ENCODE measurements around the gene WIZ. TPM values are rescaled to one million over a fixed set of nuclear protein-coding genes. Genes with fewer than 3 reads are reported as not detected.

WIZ gene
- total and polyA plus RNA-seq, 11 donors: 19.0 to 52.4 (median 25.7) TPM

DNA sequence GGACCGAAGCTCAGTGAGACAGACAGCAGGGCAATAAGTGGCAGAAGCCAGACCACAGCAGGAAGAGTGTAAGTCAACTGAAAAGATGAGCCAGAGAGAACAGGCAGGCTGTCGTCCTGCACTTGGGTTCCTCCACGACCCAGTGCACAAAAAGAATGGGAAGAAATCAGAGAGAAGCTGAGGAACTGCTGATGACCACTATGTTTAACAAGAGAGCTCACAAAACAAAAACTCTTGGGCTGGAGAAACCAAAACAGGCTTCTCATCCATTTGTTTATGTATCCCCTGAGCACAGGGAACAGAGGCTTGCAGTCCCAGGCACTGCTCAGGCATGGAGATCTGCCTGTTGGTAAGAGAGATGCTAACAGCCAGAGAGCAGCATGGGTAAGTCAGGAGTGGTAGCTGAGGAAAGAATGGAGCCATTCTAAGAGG, 45.0 kb downstream of the WIZ start:
- no peaks in the 10 kb centered on the region for H3K9me3 ChIP-seq
- ATAC-seq (no peak), DNase-seq (no peak)
- 28 to 43% (median 29%) methylated on average over 3 of the region's 3 CpGs for WGBS, 4 donors
- H3K4me3 ChIP-seq: no peak overlapping the region
- intact Hi-C loops (cut with DNase I): loop anchor here in 1 of 10 donors (1.0 kb wide), 1 partner anchor 25 kb away; the partner anchor contains the start of gene AKAP8
- peak overlapping the region; percentile 19 to 85 (median 72) for H3K27ac ChIP-seq
- TF ChIP-seq, protein P1, sequence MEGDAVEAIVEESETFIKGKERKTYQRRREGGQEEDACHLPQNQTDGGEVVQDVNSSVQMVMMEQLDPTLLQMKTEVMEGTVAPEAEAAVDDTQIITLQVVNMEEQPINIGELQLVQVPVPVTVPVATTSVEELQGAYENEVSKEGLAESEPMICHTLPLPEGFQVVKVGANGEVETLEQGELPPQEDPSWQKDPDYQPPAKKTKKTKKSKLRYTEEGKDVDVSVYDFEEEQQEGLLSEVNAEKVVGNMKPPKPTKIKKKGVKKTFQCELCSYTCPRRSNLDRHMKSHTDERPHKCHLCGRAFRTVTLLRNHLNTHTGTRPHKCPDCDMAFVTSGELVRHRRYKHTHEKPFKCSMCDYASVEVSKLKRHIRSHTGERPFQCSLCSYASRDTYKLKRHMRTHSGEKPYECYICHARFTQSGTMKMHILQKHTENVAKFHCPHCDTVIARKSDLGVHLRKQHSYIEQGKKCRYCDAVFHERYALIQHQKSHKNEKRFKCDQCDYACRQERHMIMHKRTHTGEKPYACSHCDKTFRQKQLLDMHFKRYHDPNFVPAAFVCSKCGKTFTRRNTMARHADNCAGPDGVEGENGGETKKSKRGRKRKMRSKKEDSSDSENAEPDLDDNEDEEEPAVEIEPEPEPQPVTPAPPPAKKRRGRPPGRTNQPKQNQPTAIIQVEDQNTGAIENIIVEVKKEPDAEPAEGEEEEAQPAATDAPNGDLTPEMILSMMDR (IDR thresholded peaks at IDR 0.05): no peak
- TF ChIP-seq POLR2A (IDR thresholded peaks at IDR 0.05): no peak
- peaks cover 0 to 77% (median 47%) of the 10 kb centered on the region in 9 donors for H3K36me3 ChIP-seq
- H3K4me1 ChIP-seq: peaks cover 14 to 83% (median 59%) of the 10 kb centered on the region in 12 donors
- no peaks in the 10 kb centered on the region for H3K27me3 ChIP-seq

DNA sequence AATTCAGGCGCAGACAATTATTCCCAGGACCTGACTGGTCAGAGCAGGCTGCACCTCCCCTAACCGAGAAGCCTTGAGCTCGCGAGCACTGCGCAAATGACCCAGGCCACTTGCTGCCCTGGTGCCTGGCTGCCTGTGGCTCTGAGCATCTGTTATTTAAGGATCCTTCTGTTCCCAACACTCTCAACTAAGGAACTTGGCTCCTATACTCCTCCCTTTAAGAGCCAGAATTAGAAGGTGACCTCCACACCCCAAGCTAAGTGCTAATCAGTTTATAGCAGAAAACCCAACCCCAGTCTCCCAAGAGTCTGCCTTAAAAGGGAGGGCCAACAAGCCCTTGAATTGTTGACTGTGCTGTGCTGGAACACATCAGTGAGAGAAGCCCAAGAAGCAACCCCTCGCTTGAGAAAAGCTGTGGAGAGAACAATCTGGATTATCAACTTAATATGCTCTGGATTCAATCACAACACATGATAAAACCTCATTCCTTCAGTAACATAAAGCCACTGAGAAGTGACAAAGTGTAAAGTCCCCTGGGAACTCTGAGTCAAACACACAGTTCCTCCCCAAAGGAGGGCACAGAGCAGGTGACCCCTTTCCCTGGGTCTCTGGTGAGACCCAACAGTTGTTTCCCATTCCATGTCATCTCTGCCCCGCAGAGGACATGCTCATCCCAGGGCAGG, 45.5 kb downstream of the WIZ start:
- H3K27me3 ChIP-seq: no peaks in the 10 kb centered on the region
- H3K4me1 ChIP-seq: peaks cover 14 to 78% (median 56%) of the 10 kb centered on the region in 12 donors
- peaks cover 0 to 77% (median 47%) of the 10 kb centered on the region in 9 donors for H3K36me3 ChIP-seq
- peak overlapping the region in 2 of 12 donors; percentile 16 to 24 for H3K4me3 ChIP-seq
- WGBS, 4 donors: 46 to 57% (median 50%) methylated on average over 7 of the region's 7 CpGs
- intact Hi-C loops (cut with DNase I): loop anchor here in 1 of 10 donors (1.0 kb wide), 1 partner anchor 25 kb away; the partner anchor contains the start of gene AKAP8
- H3K27ac ChIP-seq: peak overlapping the region; percentile 19 to 85 (median 72)
- no peaks in the 10 kb centered on the region for H3K9me3 ChIP-seq
- TF ChIP-seq, protein P1 (IDR thresholded peaks at IDR 0.05): no peak
- TF ChIP-seq POLR2A (IDR thresholded peaks at IDR 0.05): no peak
- ATAC-seq: peak; percentile 38 to 71 (median 64)
- peak in 1 of 5 donors; percentile 66 for DNase-seq

DNA sequence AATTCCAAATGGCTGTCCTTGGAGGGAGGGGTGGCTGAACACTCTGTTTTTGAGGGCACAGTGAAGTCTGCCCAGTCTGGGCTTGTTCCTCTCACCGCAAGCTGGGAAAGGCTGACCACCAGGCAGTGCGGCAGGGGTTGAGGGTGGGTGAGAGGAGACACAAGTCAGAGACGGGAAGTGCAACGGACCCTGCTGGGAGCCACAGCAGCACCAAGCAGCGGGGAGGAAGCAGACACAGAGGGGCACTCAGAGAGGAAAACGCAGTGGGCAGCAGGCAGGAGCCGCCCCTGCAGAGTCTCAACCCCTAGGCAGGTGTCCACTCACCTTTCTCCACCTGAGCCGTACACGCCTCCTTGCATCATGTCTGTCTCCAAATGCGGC, 46.6 kb downstream of the WIZ start:
- intact Hi-C loops (cut with DNase I): no loop called here
- H3K4me1 ChIP-seq: peaks cover 14 to 76% (median 54%) of the 10 kb centered on the region in 12 donors
- WGBS, 4 donors: 75 to 84% (median 82%) methylated on average over 10 of the region's 10 CpGs
- peak overlapping the region in 10 of 12 donors; percentile 53 to 85 (median 72) for H3K27ac ChIP-seq
- H3K36me3 ChIP-seq: peaks cover 0 to 77% (median 48%) of the 10 kb centered on the region in 9 donors
- H3K4me3 ChIP-seq: peak overlapping the region in 1 of 12 donors; percentile 24
- H3K27me3 ChIP-seq: no peaks in the 10 kb centered on the region
- H3K9me3 ChIP-seq: no peaks in the 10 kb centered on the region
- DNase-seq: no peak
- TF ChIP-seq, protein P1 (IDR thresholded peaks at IDR 0.05): no peak
- TF ChIP-seq POLR2A (IDR thresholded peaks at IDR 0.05): no peak
- ATAC-seq: no peak

DNA sequence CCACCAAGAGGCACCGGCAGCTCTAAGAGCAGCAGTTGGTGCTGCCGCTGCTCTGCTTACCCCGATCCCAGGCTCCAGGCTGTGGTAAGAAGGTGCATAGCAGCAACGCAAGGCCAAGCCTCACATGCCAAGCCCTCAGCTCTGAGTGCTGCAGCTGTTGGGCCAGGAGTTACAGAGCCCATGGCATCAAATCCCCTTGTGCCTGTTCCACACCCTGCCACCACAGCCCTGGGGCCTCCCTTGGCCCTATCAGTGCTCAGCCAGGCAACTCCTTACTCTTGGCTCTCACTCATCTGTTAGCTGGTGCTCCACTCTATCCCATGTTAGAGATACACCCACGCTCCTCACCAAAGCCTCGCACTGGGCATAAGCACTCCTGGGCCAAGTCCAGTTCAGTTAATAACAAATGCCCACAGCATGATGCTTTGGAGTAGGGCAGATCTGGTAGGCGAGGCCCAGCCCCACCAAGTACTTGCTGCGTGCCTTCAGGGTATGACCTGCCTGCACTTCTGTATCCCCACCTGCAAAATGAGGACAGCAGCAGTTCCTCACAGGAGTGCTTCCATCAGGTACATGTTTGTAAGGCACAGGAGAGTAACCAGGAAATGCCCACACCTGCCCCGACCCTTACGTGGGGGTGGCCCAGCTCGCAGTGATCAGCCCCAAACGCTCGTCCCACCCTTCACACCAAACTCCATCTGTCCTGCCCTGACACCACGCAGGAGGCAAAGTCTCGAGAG, 47.2 kb downstream of the WIZ start:
- Histone ChIP-seq H3K4me3 (peak overlapping the region in 1 of 12 donors; percentile 24), H3K27me3 (no peaks in the 10 kb centered on the region), H3K27ac (peak overlapping the region in 10 of 12 donors; percentile 52 to 85 (median 70)), H3K9me3 (no peaks in the 10 kb centered on the region), H3K36me3 (peaks cover 0 to 77% (median 54%) of the 10 kb centered on the region in 9 donors), H3K4me1 (peaks cover 14 to 77% (median 51%) of the 10 kb centered on the region in 12 donors)
- DNase-seq (peak in 3 of 5 donors; percentile 60 to 78 (median 64)), ATAC-seq (peak; percentile 74 to 88 (median 86))
- 64 to 72% (median 67%) methylated on average over 12 to 15 of the region's 15 CpGs for WGBS, 4 donors
- TF ChIP-seq POLR2A (IDR thresholded peaks at IDR 0.05): no peak
- TF ChIP-seq, protein P1 (IDR thresholded peaks at IDR 0.05): no peak
- intact Hi-C loops (cut with DNase I): no loop called here
